ENCODE results near the gene CCDC169.

DNA sequence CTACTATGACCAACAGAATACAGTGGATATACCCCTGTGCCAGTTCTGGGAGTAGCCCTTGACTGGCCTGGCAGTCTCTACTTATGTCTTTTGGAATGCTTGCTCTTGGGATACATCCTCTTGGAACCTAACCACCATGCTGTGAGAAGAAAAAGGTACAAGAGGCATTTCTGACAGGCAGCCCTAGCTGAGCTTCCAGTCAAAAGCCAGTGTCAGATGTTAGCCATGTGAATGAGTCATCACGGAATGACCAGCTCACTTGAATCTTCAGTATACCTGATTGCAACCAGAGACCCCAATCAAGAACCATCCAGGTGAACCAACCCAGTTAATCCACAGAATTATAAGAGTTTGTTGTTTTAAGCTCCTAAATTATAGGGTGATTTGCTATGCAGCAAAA is 4.1 kb downstream of the CCDC169 start:
- TF ChIP-seq GATA3 (IDR thresholded peaks at IDR 0.05; ENCODE audit: low read depth, low read length): no peak
- no peak for TF ChIP-seq GATA2 (IDR thresholded peaks at IDR 0.05; ENCODE audit: low read depth, low read length)

Data from SH-SY5Y (cell line).